HS-5 (cell line): ENCODE measurements around the gene VSIR.

Experiments used
- DNase-seq: peaks from one replicate; pipeline ENCODE4 v3.0.0-alpha.2; 2012; ENCODE audit warnings: low read depth

Gene VSIR

DNA sequence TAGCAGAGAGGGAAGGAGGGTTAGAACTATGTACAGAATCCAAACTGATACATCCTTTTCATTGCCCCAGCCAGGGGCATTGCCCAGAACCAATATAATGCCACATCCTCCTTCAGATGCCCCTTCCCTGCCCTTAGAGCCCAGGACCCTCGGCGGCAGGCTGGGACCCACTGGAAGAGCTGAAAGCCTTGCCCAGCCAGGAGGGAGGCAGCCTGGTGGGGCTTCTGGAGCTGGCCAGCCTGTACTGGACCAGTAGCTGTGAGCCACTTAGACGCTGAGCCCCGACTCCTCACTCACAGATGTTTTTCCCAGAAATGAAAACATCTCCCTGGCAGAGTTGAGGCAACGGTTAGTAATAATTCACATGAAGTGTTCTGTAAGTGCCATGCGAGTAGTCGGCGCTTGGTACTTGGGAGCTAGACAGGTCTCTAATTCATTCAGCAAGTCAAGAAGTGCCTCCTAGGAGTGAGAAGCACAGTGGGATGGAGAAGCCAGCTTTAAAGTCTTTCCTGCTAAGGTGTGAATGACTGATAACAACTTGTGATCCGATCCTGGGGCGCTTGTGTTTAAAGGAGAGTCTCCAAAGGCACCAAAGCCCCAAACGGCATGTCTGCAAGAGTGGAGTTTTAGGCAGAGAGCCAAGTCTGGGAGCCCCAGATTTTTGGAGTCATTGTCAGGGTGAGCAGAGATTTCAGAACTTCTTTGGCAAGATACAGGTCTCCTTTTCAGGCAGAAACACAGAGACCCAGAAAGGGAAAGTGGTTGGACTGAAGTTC, 9.8 kb downstream of the VSIR start:
- no peak for DNase-seq

DNA sequence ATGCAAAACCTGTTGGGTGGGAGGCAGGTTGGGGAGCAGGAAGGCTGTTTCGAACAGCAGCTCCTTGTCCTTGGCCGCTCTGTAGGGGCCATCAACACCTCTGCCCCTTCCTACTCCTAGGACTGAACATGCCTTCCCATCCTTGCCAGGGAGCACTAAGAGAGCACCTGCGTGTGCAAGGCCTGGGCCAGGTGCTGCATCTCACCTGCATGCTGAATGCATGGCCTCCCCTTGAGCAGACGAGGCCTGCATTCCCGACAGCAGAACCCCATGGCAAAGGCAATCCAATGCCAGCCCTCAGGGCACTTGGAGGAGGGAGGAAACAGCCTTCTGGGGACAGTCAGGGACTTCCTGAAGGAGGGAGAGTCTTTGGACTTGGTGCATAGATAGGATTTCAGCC, 11.0 kb downstream of the VSIR start:
- no peak for DNase-seq

DNA sequence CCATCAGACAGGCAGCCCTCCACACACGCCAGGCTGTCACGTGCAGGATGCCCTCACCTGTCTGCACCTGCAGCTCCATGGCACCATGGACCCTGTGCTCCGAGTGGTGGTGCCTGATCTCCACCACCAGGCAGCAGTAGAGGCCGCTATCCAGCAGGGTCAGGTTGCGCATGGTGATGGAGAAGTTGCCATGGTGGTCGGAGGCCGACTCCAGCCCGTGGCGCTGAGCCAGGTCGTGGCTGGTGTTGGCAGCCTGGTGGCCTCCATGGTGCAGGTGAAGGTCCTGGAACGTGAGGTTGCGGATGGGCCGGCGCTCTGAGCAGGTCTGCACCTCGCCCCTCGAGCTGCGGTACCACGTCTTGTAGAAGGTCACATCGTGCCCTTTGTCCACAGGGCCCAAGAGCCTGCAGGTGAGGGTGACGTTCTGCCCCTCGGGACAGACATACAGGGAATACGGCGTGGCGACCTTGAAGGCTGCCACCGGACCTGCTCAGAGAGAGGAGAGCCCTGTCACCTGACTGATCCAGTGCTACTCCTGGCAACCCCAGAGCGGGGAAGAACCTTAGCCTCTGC, 11.7 kb downstream of the VSIR start:
- DNase-seq, result no peak

DNA sequence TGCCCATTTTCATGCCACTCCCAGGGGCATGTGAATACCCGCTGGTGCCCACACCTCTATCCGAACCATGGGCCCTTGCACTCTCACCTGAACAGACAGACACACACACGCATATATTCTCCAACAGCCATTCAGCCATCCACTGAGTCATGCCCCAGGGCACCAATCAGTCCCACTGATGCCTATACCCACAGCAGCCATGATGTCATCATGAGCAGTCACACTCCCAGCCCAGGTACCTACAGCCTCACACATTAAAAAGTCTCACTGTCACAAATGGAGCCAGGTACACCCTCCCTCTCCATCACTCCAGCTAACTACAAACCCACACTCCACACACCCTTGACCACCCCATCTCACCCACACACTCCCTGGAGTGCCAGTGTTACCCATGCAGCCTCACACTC, 12.2 kb downstream of the VSIR start:
- DNase-seq, result no peak

DNA sequence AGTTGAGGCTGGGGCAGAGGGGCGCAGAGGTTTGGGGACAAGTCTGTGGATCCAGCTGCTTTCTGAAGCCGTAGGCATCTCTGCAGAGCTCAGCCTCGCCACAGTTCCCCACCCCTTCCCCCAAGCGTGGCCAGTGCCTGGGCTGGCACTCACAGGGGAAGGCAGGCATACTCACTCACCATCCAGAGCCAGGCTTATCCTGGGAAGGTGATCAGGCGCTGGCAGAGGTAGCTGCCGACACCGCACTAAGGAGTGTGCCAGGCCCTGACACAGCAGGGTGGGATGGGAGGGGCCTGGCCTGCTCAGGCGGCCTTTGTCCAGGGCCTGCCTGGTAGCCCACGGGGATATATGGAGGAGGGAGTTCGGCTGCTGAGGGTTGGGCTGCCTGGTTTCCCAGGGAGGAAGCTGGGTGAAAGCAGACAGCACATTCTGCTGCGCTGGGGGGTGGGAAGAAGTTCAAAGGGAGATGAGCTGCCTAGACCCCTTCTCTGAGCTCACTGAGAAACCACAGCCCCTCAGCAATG, 15.9 kb downstream of the VSIR start:
- DNase-seq, result no peak

DNA sequence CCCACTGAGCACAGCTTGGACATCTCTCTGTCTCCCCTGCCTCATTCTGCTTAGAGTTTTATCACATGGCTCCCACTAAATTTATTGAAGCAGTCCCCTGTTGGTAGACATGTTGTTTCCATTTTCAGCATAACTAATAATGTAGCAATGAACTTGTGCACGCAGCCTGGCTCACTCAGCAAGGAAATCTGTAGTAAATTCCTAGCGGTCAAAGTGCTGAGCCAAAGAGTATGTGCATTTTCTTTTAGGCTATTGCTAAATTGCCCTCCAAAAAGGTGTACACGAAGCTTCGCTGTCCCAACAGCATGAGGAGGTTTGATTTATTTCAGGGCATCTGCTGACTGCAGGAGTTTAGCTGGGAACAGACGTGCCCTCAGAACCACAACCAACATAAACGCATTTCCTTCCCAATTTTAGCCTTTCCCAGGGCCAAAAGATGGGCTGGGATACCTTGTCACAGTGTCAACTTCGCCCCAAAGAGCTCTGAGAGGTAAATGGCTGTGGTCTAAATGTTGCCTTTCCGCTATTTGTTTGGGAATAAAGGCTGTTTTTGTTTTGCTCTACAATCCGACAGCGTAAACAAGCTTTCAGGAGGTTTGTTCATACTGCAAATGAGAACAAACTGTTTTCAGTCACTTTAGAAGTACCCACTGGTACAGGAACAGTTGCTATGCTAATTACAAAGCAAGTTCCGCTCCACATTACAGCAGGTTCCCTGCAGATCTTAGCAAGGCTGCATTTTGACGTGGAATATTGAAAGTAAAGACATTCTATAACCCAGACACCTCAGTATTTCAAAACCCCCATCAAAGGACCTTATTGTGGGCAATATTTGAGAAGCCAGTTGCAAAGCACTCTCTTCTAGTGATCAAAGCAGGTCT, 16.8 kb downstream of the VSIR start:
- no peak for DNase-seq

DNA sequence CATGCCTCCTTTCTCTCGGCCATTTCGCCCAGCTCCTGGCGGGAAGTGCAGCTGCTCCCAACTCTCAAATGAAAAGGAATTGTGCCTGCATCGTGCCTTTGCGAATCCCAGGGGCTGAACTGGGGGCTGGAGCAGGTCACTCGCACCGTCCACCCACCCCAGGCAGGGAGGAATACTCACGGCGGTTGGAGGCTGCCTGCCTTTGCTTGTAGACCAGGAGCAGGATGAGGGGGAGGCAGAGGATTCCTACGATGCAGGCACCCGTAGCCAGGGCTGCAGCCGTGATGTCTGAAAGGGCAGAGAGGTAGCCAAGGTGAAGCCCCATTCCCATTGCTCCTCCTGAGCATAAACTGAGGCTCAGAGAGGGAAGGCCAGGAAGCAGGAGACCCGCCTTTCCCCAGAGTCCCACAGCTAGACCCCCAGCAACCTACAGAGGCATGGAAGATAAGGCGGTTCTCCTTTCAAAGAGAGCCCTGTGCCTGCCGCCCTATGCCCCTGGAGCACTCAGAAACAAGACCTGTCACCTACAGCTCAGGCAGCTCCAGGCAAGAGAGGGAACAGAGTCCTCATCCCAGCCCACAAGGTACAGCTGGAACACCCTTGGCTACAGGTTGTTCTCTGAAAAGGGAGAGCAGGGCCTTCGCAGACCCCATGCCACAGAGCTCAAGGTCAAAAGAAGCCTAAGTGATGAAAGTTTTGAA, 18.0 kb downstream of the VSIR start:
- no peak for DNase-seq

DNA sequence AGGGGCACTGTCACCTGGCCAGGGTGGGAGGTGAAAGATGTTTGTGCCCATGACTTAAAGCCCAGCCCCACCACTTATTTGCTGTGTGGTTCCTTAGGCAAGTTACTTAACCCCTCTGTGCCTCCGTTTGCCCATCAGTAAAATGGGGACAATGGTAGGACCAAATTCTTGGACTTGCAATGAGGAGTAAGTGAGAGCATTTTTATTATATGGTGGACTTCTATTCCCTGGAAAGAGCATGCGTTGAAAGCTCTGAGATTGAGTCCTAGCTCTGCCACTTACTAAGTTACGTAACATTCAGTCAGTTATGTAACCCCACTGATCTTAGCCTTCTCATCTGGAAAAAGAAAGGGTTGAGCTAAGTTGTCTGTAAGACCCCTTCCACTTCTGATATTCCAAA, 18.8 kb downstream of the VSIR start:
- no peak for DNase-seq

DNA sequence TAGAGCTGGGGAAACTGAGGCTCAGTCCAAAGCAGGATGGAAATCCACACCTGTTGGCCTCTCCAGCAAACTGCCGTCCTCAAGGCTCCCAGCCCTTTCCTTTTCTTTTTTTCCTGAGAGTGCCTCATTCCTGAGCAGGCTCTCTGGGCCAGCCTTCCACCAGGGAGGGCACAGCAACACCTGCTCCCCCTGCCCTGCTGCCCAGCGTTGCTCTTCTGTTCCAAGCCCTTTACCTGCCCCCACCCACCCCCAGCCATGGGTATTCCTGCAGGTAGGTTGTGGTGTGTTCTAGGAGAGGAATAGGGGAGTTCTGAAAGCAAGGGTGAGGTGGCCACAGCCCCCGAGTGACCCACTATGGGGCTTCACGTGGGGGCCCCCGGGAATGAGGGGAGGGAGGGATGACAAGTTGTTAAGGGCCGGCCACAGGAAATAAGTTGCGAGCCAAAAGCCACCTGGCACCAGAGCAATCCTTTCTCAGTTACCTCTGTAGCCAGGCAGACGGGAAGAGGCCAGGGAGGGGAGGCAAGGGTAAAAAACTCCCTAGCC, 19.3 kb downstream of the VSIR start:
- no peak for DNase-seq

DNA sequence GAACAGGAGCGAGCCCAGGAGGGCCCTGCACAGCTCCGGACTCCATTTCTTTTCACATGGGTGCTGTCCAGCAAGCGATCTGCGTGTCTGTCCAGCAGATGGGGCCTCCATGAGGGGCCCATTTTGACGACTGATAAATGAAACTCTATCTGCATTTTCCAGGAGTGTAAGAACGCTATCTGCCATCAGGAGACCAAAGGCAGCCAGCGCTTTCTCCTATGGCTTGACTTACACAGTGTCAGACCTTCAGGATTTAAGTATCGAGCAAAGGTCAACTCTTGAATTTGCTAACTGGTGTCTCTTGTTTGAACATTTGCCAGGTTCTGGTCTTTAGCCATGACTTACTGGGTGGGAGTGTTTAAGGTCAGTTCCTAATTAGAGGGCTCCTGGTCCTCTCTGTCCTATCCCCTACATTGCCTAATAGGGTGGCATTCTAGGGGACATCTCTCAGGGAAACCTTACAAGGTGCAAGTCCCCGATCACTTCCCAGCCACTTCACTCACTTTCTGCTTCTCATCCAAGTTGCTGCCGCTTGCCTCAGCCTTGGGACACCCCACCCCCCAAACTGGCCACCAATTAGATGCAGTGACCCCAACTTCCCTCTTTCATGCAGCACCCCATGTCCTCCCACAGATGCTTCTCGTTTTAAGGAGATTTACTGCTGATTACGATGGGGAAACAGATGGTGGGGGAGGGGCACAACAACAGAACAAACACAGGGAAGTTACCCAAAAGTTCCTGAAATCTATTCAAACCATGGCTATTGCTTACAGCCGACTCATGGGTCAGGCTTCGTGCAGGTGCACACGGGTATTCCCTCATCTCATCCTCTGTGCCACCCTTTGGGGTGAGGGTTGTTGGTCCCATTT, 20.0 kb downstream of the VSIR start:
- no peak for DNase-seq

DNA sequence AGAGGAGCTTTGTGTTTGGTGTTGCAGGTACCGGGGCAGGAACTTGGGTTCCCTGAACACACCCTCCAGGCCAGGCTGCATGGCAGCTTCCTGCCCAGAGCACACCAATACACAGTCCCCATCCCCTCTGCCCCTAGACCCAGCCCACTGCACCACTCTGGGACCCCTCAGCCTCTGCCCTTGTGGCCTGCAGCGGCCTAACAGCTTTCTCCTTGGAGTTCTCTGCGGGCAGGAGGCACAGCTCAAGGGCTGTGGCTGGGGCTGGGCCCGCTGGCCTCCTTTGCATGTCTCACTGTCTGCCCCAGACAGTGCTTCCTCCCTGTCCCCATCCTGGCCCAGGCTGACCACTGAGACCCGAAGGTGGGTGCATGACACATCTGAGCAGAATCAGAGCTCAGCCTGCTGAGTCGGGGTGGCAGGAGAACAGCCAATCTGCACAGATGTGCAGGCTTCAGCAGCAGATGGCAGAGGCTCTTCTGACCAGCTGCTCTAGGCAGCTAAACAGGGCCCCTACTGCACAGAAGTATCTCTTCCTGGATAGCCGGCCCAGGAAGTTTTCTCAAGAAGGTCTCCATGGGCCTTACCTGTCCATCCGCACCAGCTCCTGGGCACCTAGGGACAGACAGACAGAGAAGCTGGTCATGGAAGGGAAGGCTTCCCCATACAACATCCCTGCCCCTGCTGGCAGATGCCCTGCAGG, 20.8 kb downstream of the VSIR start:
- DNase-seq, result no peak

DNA sequence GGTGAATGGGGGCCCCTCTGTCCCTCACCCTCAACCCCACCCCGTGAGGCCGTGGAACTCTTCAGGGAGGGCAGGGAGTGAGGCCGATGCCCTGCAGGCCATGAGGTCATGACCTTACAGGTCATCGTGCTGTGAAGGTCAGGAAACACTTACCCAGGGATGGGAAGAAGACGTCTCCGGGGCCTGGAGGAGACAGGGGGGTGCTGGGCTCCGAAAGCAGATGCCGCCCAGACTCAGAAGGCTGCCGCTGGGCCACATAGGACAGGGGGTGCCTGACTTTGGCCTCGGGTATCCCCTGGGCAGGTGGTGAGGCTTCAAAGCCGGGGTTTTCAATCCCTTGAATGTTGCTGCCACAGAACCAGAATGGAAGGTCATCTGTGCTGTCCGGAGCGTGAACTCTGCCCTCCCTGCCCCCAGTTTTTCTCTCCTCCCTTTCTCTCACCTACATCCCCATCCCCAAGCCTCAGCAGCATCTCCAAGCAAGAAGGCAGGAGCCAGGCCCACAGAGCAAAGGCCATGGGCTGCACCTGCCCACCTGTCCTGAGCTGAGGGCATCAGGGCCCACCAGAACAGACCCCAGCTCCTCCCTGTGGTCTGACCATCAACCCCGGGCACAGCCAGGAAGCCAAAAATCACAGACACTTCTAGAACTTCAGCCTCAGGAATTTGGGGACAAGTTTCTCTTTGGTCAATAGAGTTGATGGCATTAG, 21.6 kb downstream of the VSIR start:
- DNase-seq, result no peak

DNA sequence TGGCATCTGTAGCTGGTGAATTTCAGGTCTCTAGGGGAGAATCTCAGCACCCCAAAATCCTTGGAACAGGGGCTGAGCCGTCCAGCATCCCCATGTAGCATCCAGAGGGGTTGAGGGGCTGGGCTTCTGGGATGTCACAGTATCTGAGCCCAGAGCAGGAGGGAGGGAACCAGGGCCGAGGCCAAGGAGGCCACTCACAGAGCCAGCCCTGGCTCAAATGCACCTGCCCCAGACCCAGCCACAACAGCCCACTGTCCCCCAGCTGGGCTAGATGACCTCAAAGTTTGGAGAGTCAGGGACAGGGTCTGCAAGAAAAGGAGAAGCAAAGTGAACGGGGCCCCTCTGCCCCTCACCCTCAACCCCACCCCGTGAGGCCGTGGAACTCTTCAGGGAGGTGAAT, 22.3 kb downstream of the VSIR start:
- no peak for DNase-seq

DNA sequence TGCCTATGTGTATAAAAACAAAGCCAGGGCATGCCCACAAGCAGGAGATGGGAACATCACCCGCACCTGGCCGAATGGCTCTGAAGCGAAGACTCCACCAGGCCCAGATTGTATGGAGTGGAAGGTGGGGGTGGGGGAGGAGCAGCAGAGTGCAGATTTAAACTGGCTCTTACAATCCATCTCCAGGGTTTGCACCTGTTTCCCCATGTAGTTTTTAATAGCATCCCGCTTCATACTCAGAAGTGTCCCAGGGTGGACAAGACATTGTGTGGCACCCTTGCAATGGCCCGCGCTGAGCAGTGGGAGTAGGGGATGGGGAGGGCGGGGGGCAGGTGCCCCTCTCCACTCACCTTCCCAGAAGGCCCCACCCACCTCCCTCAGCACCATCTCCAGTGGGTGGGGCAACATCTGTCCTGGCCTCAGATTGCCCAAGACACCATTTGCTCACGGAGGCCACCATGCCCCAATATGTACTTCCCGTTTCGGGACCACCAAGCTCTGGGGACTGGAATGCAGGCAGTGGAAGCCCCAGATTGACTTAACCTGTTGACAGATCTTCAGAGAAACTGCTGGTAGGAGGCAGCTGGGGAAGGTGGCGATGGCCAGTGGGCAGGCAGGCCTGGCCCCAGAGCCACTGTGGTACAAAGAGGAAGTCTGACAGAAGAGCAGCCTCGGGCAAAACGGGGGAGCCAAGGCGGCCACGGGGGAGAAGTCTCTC, 23.0 kb downstream of the VSIR start:
- no peak for DNase-seq

DNA sequence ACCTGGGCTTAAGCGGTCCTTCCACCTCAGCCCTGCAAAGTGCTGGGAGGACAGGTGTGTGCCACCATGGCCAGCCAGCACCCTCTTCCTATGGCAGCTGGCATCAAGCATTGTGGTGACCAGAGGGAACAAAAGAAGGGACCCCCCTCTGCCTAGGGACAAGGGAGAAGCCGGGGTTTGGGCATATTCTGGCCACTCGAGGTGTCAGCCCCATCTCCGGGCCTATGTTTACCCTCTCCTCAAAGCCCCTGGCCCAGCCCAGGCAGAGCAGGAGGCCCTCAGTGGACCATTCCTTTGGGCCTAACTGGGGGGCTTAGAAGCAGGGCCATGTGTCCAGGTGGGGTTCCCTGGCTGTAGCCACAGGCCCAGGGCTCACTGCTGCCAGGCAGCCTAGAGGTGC, 23.9 kb downstream of the VSIR start:
- no peak for DNase-seq

DNA sequence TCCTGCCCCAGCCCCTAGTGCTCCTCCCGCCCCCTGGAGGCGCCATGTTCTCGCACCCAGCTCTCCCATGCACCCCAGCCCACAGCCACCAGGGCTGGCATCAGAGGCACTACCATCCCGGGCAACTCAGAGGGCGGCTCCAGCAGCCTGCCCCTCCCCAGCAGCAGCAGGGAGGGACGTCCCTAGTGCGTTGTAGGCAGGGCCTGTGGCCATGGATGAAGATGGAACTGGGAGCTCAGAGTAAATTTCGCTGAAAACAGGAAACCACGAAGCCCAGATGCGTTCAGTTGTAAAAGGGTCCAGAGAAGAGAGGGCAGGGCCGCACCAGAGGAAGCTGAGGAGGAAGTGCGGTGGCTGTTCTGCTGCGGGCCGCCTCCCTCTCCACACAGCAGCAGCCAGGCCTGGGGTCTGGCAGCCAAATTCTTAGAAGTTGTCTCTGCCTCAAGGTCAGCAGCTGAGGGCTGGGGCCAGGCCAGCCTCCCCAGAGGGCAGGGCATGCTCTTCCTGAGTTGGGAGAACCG, 24.6 kb downstream of the VSIR start:
- no peak for DNase-seq

DNA sequence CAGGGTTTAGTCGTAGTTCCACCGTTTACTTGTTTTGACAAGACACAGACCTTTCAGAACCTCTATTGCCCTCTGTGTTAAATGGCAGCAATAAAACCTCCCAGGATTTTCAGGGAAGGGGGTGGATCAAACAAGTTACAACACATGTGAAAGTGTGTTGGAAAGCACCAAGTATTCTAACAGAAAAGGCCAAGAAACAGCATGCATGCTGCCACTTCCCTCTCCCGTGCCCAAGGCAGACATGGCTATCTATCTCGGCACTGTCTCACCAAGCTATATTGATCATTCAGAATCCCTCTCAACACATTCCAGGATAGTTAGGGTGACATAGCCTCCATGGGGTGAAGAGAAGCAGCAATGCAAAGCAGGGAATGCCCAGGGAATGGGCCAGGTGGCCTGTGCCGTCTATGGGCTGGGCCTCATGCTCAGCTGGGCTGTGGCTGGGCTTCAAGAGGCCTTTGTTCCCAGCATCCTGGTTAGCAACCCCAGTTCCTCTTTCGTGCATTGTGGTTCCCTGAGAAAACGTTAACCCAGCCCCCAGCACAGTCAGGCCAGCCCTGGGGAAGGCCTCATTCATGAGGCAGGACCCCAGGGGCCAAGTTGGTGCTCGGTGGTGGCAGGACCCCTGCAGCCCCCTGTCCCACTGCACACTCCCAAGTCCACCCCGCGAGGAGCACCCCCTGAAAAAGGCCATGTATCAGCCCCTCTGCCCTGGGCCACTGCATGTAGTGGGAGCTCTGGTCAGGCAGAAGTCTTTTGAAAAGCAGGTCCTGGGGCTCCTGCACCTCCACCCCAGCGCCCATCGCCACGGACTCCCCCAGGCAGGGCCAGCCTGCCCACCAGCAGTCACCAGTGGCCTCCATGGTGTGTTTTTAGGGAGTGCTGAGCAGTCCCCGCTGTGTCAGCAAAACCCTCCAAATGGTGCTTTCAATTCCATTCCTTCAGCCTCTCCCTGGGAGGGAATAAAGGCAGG, 25.5 kb downstream of the VSIR start:
- DNase-seq, result no peak
